Common myeloid progenitor, CD34-positive (primary cell): ENCODE data around the gene OLFM1.

ENCODE experiments used
- CTCF ChIA-PET: fragments of 350-600 bp; sonication (Branson Sonifier 250); formaldehyde crosslinking; loops from one replicate; lab custom pipeline; 2021; ENCODE audit warnings: antibody characterized with exemption; lab: Charles Lee
- POLR2A ChIA-PET: fragments of 350-600 bp; sonication (Branson Sonifier 250); formaldehyde crosslinking; loops from one replicate; lab custom pipeline; 2021; ENCODE audit warnings: antibody characterized with exemption; lab: Charles Lee
- DNase-seq, 3 donors: peaks; one replicate each; pipeline versions ENCODE4 v3.0.0 to v3.0.0-alpha.2; 2013
- H3K27ac ChIP-seq, 2 experiments: 1 replicate in 1 of 2; 2 replicates in 1 of 2; pipeline ENCODE4 v1.7.0; 2013; ENCODE audit warnings: inconsistent platforms in 2 of 2, low read length in 2 of 2, mild to moderate bottlenecking in 2 of 2, low read depth in 1 of 2, moderate library complexity in 1 of 2; ENCODE audit not compliant: severe bottlenecking in 2 of 2, insufficient read depth in 1 of 2, poor library complexity in 1 of 2
- H3K27me3 ChIP-seq, 5 experiments: replicated peaks in 2 of 5; 1 replicate in 3 of 5; 2 replicates in 2 of 5; pipeline versions ENCODE4 v1.6.1 to v1.7.0; 2013; ENCODE audit warnings: low read length in 4 of 5, mild to moderate bottlenecking in 2 of 5, moderate library complexity in 2 of 5, inconsistent platforms in 1 of 5; ENCODE audit not compliant: insufficient read depth in 5 of 5, control insufficient read depth in 4 of 5
- H3K36me3 ChIP-seq, 4 experiments: 1 replicate in 2 of 4; 2 replicates in 2 of 4; pipeline versions ENCODE4 v1.6.1 to v1.7.0; 2013; ENCODE audit warnings: low read length in 3 of 4, control low read depth in 1 of 4, mild to moderate bottlenecking in 1 of 4; ENCODE audit not compliant: control insufficient read depth in 4 of 4, insufficient read depth in 4 of 4
- H3K4me1 ChIP-seq, 4 experiments: 1 replicate in 3 of 4; 2 replicates in 1 of 4; pipeline versions ENCODE4 v1.6.1 to v1.7.1; 2013; ENCODE audit warnings: low read length in 3 of 4, mild to moderate bottlenecking in 3 of 4, control low read depth in 1 of 4, inconsistent platforms in 1 of 4, moderate library complexity in 1 of 4; ENCODE audit not compliant: control insufficient read depth in 4 of 4, insufficient read depth in 4 of 4; ENCODE audit errors: control extremely low read depth in 1 of 4
- H3K4me3 ChIP-seq, 7 experiments: 1 replicate in 4 of 7; 2 replicates in 3 of 7; pipeline versions ENCODE4 v1.5.1 to v1.7.0; 2013; ENCODE audit warnings: mild to moderate bottlenecking in 7 of 7, low read length in 6 of 7, moderate library complexity in 6 of 7, inconsistent platforms in 2 of 7, low read depth in 2 of 7, control low read depth in 1 of 7; ENCODE audit not compliant: insufficient read depth in 4 of 7, control insufficient read depth in 1 of 7; ENCODE audit errors: extremely low read depth in 1 of 7
- H3K9me3 ChIP-seq, 5 experiments: 1 replicate in 4 of 5; 2 replicates in 1 of 5; pipeline versions ENCODE4 v1.6.1 to v1.7.1; 2013; ENCODE audit warnings: low read length in 4 of 5, mild to moderate bottlenecking in 2 of 5, inconsistent platforms in 1 of 5, low read depth in 1 of 5, moderate library complexity in 1 of 5; ENCODE audit not compliant: control insufficient read depth in 4 of 5, insufficient read depth in 2 of 5; ENCODE audit errors: control extremely low read depth in 1 of 5
- WGBS: methylation state at CpG from one replicate; pipeline ENCODE4 v1.1.5; 2013; ENCODE audit not compliant: insufficient coverage; 5-methylcytosine and 5-hydroxymethylcytosine counted together

Gene OLFM1

GRCh38 chr9:135085830-135086546 lies 1.5 kb upstream of the OLFM1 start:
- peaks cover 0 to 94% (median 35%) of the 10 kb centered on the region in 5 experiments for H3K27me3 ChIP-seq
- DNase-seq: peak; percentile 46 to 63 (median 63)
- peak overlapping the region in 1 of 7 experiments; percentile 17 for H3K4me3 ChIP-seq
- POLR2A ChIA-PET: interaction anchor here (0.8 kb wide), 1 partner anchor 1834 kb away, joined by 3 read pairs; no protein-coding TSS in a partner anchor
- H3K9me3 ChIP-seq: no peaks in the 10 kb centered on the region
- 14% methylated on average over 28 of the region's 30 CpGs for WGBS
- H3K27ac ChIP-seq: no peak overlapping the region
- peaks cover 0 to 16% (median 7%) of the 10 kb centered on the region in 4 experiments for H3K4me1 ChIP-seq
- H3K36me3 ChIP-seq: no peaks in the 10 kb centered on the region
- CTCF ChIA-PET: interaction anchor here (1.2 to 2.4 kb wide), 3 partner anchors 12 to 327 kb away, joined by 4 to 11 read pairs (median 6); no protein-coding TSS in a partner anchor

GRCh38 chr9:135086597-135087488 lies 625 bp upstream of the OLFM1 start:
- peaks cover 0 to 89% (median 35%) of the 10 kb centered on the region in 5 experiments for H3K27me3 ChIP-seq

GRCh38 chr9:135087899-135088347 lies 455 bp downstream of the OLFM1 start:
- no peak for DNase-seq
- peaks cover 0 to 16% (median 7%) of the 10 kb centered on the region in 4 experiments for H3K4me1 ChIP-seq
- no peaks in the 10 kb centered on the region for H3K9me3 ChIP-seq
- CTCF ChIA-PET: interaction anchor here (2.4 kb wide), 1 partner anchor 323 kb away, joined by 11 read pairs; no protein-coding TSS in a partner anchor
- no peak overlapping the region for H3K27ac ChIP-seq
- POLR2A ChIA-PET: no interaction called here
- no peak overlapping the region for H3K4me3 ChIP-seq
- H3K36me3 ChIP-seq: no peaks in the 10 kb centered on the region
- WGBS: 2% methylated on average over 42 of the region's 57 CpGs
- H3K27me3 ChIP-seq: peaks cover 0 to 91% (median 35%) of the 10 kb centered on the region in 5 experiments

More at GRCh38 chr9:135086597-135087488, 625 bp upstream of the OLFM1 start:
- peaks cover 0 to 16% (median 7%) of the 10 kb centered on the region in 4 experiments for H3K4me1 ChIP-seq
- no peaks in the 10 kb centered on the region for H3K9me3 ChIP-seq
- peak overlapping the region in 1 of 7 experiments; percentile 17 for H3K4me3 ChIP-seq
- CTCF ChIA-PET: interaction anchor here (1.2 to 2.4 kb wide), 3 partner anchors 11 to 326 kb away, joined by 4 to 11 read pairs (median 6); no protein-coding TSS in a partner anchor
- no peaks in the 10 kb centered on the region for H3K36me3 ChIP-seq
- no peak overlapping the region for H3K27ac ChIP-seq
- WGBS: 17% methylated on average over 29 of the region's 61 CpGs
- no peak for DNase-seq
- POLR2A ChIA-PET: interaction anchor here (0.8 kb wide), 1 partner anchor 1834 kb away, joined by 3 read pairs; no protein-coding TSS in a partner anchor

GRCh38 chr9:135088348-135088978 lies 995 bp downstream of the OLFM1 start:
- Histone ChIP-seq H3K9me3 (no peaks in the 10 kb centered on the region), H3K4me1 (peaks cover 0 to 16% (median 7%) of the 10 kb centered on the region in 4 experiments), H3K4me3 (no peak overlapping the region), H3K27me3 (peaks cover 0 to 91% (median 32%) of the 10 kb centered on the region in 5 experiments), H3K27ac (no peak overlapping the region), H3K36me3 (no peaks in the 10 kb centered on the region)
- 3% methylated on average over 23 of the region's 45 CpGs for WGBS
- no peak for DNase-seq
- POLR2A ChIA-PET: no interaction called here
- CTCF ChIA-PET: interaction anchor here (2.4 kb wide), 1 partner anchor 322 kb away, joined by 11 read pairs; no protein-coding TSS in a partner anchor

GRCh38 chr9:135088979-135089847 lies 1.7 kb downstream of the OLFM1 start:
- peaks cover 0 to 91% (median 27%) of the 10 kb centered on the region in 5 experiments for H3K27me3 ChIP-seq
- H3K36me3 ChIP-seq: no peaks in the 10 kb centered on the region
- 49% methylated on average over 25 of the region's 35 CpGs for WGBS
- H3K27ac ChIP-seq: no peak overlapping the region
- no peak overlapping the region for H3K4me3 ChIP-seq
- peaks cover 0 to 16% (median 7%) of the 10 kb centered on the region in 4 experiments for H3K4me1 ChIP-seq
- CTCF ChIA-PET: no interaction called here
- POLR2A ChIA-PET: no interaction called here
- DNase-seq: no peak
- H3K9me3 ChIP-seq: no peaks in the 10 kb centered on the region

- H3K4me3 ChIP-seq: no peak overlapping the region
- H3K4me1 ChIP-seq: peaks cover 0 to 16% (median 7%) of the 10 kb centered on the region in 4 experiments
- no peak overlapping the region for H3K27ac ChIP-seq
- H3K27me3 ChIP-seq: peaks cover 0 to 91% (median 25%) of the 10 kb centered on the region in 5 experiments
- no peak for DNase-seq
- H3K36me3 ChIP-seq: no peaks in the 10 kb centered on the region
- H3K9me3 ChIP-seq: no peaks in the 10 kb centered on the region
- POLR2A ChIA-PET: no interaction called here
- CTCF ChIA-PET: no interaction called here
- WGBS: 88% methylated on average over 6 of the region's 7 CpGs
These were observed 2.6 kb downstream of the OLFM1 start for GRCh38 chr9:135090081-135090480.
